ENCODE measurements around the gene SHISAL2B. TPM values are rescaled to one million over a fixed set of nuclear protein-coding genes. Genes with fewer than 3 reads are reported as not detected.

Gene SHISAL2B
- not detected in 2 replicates for total RNA-seq

DNA sequence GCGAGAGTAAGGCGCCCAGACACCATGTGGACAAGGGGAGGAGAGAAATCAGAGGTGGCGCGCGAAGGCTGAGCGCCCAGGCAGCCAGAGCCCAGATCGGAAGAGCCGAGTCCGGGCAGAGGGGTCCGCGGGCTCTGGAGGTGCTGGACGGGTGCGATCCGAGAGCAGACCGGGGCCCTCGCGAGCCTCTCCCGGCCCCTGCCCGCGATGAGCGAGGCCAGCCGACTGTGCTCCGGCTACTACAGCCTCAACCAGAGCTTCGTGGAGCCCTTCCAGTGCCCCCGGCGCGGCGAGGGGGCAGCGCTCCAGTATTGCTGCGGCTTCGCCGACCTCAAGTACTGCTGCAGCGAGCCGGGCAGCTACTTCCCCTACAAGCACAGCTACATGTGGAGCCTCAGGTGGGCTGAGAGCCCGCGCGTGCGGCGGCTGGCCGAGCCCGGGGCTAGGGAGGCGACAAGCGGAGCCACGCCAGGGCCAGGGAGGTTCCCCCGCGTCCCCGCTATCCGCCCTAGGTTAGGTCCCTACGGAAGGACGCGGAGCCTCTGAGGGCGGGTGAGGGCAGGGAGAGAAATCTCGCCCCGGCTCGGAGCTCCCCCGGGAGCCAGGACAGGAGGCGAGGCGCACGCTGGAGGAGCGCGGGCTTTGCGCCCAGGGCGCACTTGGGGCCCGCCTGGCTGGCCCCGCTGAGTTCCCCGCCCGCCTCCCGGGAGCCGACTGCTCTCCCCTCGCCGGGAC is at the start of gene SHISAL2B:
Gene SHISAL2B (plus strand): TSS at position 87 of the 735 bp plus-strand sequence. CDS start 121 bp downstream, at position 208.

Other genes with a start within 250 kb of the SHISAL2B start
- not detected in 2 replicates for gene RGS7BP, start 184.5 kb upstream of the SHISAL2B start, total RNA-seq
- 18.8 and 22.8 TPM in 2 replicates for gene SREK1IP1, start 78.2 kb downstream of the SHISAL2B start, total RNA-seq
- 12.3 and 13.6 TPM in 2 replicates for gene CWC27, start 78.4 kb downstream of the SHISAL2B start, total RNA-seq

Measured in tracheal epithelial cell (primary cell).